ENCODE data around the gene HTR3B. TPM values are rescaled to one million over a fixed set of nuclear protein-coding genes. Genes with fewer than 3 reads are reported as not detected.
A peak's percentile ranks its signal among the peaks of the same experiment; 100 is the strongest.

HTR3B gene
- total RNA-seq, 4 donors from 2014 or later: not detected

DNA sequence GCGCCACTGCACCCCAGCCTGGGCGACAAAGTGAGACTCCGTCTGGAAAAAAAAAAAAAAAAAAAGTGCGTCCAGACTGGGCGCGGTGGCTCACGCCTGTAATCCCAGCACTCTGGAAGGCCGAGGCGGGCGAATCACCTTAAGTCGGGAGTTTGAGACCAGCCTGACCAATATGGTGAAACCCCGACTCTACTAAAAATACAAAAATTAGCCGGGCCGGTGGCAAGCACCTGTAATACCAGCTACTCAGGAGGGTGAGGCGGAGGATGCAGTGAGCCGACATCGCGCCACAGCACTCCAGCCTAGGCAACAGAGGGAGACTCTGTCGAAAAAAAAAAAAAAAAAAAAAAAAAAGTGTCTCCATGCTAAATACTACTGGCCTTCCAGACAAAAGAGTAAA, 30.5 kb upstream of the HTR3B start:
- intact Hi-C loops (cut with DNase I; ENCODE audit: low total_unique reads): no loop called here
- peak in 1 of 2 donors; percentile 70 for DNase-seq (ENCODE audit: low spot score in 2 of 2)
- 91 to 97% methylated on average over 18 to 19 of the region's 19 CpGs for WGBS, 2 donors
- TF ChIP-seq, protein P1, sequence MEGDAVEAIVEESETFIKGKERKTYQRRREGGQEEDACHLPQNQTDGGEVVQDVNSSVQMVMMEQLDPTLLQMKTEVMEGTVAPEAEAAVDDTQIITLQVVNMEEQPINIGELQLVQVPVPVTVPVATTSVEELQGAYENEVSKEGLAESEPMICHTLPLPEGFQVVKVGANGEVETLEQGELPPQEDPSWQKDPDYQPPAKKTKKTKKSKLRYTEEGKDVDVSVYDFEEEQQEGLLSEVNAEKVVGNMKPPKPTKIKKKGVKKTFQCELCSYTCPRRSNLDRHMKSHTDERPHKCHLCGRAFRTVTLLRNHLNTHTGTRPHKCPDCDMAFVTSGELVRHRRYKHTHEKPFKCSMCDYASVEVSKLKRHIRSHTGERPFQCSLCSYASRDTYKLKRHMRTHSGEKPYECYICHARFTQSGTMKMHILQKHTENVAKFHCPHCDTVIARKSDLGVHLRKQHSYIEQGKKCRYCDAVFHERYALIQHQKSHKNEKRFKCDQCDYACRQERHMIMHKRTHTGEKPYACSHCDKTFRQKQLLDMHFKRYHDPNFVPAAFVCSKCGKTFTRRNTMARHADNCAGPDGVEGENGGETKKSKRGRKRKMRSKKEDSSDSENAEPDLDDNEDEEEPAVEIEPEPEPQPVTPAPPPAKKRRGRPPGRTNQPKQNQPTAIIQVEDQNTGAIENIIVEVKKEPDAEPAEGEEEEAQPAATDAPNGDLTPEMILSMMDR (IDR thresholded peaks at IDR 0.05): no peak
- TF ChIP-seq POLR2A (IDR thresholded peaks at IDR 0.05): no peak
- no peak overlapping the region for H3K4me3 ChIP-seq (ENCODE audit: low read depth, poor library complexity, severe bottlenecking)

DNA sequence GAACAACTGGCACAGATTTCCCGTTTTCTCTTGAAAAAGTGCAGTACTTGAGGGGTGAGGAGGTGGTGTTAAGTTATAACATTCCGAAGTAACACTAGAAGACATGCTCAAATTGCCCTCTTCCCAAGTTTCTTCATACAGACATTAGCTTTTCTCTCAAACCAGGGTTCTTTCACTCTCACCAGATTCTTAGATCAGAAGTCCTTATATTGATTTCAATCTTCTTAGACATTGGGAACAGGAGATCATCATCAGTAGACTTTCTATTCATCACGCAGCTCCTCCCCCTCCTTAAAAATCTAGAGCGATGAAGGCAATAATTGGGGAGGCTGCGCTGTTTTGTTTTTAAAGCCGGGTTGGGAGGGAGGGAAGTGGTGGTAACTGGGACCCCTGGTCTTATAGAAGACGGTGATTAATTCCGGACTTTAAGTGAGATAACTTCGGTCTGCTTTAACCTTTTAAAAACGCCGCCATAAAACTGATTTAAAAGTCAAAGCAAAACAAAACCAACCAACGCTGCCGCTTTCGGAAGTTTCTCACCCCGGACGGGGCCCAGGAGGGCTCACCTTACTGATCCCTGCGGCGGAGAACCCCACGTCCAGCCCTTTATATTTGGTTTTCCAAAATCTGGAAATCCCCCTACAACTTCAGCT, 29.9 kb upstream of the HTR3B start:
- 3 to 4% methylated on average over 19 of the region's 19 CpGs for WGBS, 2 donors
- H3K4me3 ChIP-seq (ENCODE audit: low read depth, poor library complexity, severe bottlenecking): peak overlapping the region; percentile 71
- DNase-seq (ENCODE audit: low spot score in 2 of 2): no peak
- intact Hi-C loops (cut with DNase I; ENCODE audit: low total_unique reads): no loop called here
- no peak for TF ChIP-seq POLR2A (IDR thresholded peaks at IDR 0.05)

DNA sequence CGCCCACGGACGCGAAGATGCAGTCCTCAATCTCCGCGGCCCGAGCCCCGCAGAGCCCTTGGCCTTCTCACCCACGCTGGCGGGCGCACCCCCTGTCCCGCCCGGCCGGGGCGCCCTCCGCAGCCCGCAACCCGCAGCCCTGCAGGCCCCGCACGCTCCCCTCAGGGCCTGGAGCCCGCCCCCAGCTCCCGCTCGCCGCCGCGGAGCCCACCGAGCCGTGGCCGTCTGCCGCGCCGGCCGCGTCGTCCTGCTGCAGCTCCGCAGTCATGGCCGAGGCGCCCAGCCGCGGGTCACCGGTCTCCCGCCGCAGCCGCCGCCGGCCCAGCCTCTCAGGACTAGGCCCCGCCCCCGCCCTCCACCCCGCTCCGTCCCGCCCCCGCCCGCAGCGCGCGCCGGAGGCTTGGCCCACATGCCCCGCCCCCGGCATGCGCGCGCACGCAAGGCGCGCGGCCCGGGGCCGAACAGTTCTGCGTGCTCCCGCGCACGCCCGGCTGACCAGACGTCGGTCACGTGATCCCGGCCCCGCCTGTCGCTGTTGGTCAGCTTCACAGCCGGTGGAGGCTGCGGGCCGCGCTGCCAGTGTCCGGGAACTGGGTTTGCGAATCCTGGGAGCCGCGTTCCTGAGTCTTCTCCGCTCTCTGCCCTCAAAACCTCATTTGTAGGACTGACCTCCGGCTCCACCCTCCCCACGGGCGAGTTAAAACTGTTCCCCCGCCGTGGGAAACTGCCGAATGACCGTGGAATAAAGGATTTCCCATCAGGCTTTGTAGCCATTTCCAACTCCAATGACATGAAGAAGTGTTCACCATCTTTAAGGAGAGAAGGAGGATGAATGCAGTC, 29.1 kb upstream of the HTR3B start, which contains the start of gene USP28:
USP28 (minus strand) TSS at position 339 of the 840 bp plus-strand sequence; CDS start at position 268, 71 bp downstream.
- peak within 1 kb of the TSS; percentile 71 for H3K4me3 ChIP-seq (ENCODE audit: low read depth, poor library complexity, severe bottlenecking)
- DNase-seq (ENCODE audit: low spot score in 2 of 2): peak; percentile 90 to 99
- 1% methylated on average over 30 to 54 of the region's 95 CpGs for WGBS, 2 donors
- no peak for TF ChIP-seq POLR2A (IDR thresholded peaks at IDR 0.05)
- TF ChIP-seq, protein P1 (IDR thresholded peaks at IDR 0.05): no peak
- intact Hi-C loops (cut with DNase I; ENCODE audit: low total_unique reads): no loop called here

DNA sequence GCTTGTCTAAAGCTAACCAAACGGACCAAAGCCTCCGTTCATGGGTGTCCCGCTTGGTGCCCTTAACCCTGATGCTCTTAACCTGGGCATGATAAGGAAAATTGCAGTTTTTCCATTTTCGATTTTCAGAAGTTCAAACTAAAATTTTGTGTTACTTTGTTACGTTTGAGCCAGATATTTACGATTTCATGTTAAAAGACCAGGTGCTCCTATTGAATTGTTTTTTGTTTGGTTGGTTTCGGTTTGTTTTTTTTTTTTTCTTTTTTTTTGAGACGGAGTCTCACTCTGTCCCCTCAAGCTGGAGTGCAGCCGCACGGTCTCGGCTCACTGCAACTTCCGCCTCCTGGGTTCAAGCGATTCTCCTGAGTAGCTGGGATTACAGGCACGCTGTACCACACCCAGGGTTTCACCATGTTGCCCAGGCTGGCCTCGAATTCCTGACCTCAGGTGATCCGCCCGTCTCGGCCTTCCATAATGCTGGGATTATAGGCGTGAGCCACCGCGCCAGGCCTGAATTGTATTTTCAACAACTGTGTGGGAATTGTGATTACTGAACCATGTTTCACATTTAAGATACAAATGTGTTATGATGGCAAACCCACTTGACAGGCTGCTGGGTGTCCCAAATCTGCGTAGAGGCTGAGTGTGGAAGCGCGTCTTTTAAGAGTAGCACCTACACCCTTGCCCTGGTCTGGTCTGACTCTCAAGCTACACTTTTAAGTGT, 28.4 kb upstream of the HTR3B start:
- DNase-seq (ENCODE audit: low spot score in 2 of 2): peak in 1 of 2 donors; percentile 70
- no peak for TF ChIP-seq POLR2A (IDR thresholded peaks at IDR 0.05)
- TF ChIP-seq, protein P1 (IDR thresholded peaks at IDR 0.05): no peak
- H3K4me3 ChIP-seq (ENCODE audit: low read depth, poor library complexity, severe bottlenecking): peak overlapping the region; percentile 30
- intact Hi-C loops (cut with DNase I; ENCODE audit: low total_unique reads): no loop called here
- 78% methylated on average over 24 of the region's 24 CpGs for whole genome bisulfite sequencing, 2 donors

DNA sequence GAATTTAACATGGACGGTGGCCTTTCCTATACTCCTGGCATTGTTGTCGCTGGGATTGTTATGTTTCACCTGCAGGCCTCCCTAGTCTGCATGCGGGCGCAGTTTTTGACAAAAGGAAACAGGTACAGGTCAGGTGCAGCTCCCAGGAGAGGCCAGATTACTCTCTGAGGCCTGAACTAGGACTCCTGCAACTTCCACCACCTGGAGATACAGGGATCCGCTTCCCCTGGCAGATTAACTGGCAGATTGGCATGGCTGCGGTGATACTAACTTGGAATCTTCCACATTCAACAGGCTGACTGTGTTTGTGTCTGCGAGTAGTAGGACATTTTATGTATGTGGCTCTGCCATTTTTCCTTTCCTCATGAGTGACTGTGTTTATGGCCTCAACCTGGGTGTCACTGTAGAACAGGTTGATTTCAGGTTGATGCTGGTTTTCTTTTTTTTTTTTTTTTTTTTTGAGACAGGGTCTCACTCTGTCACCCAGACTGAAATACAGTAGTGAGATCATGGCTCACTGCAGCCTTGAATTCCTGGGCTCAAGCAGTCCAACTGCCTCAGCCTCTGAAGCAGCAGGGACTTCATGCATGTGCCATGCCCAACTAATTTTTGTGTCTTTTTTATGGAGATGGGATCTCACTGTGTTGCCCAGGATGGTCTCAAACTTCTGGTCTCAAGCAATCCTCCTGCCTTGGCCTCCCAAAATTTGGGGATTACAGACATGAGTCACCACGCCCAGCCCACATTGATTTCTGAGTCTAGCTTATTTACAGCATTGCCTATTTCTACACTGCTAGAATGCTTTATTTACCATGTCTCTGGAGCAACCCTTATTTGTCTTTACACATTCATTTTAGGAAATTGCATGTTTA, 27.6 kb upstream of the HTR3B start:
- WGBS, 2 donors: 95 to 96% methylated on average over 8 of the region's 8 CpGs
- TF ChIP-seq, protein P1 (IDR thresholded peaks at IDR 0.05): no peak
- no peak for TF ChIP-seq POLR2A (IDR thresholded peaks at IDR 0.05)
- peak in 1 of 2 donors; percentile 76 for DNase-seq (ENCODE audit: low spot score in 2 of 2)
- H3K4me3 ChIP-seq (ENCODE audit: low read depth, poor library complexity, severe bottlenecking): no peak overlapping the region
- intact Hi-C loops (cut with DNase I; ENCODE audit: low total_unique reads): no loop called here
